H1 (cell line): ENCODE results near the gene ERMN.

Experiments used
- CHD1 ChIP-seq: IDR thresholded peaks from 2 replicates; pipeline ENCODE4 v1.6.1; 2012; ENCODE audit warnings: low read depth, low read length, improper control_type of control experiment
- CREB1 ChIP-seq: IDR thresholded peaks from 2 replicates; pipeline ENCODE4 v1.6.1; 2012; ENCODE audit warnings: inconsistent platforms
- POLR2AphosphoS5 ChIP-seq: IDR thresholded peaks from 2 replicates; pipeline ENCODE4 v1.6.1; 2011; ENCODE audit warnings: low read depth, low read length
- TF ChIP-seq, protein P1 (sequence below), 3 experiments: IDR thresholded peaks; 1 replicate in 2 of 3; 2 replicates in 1 of 3; pipeline versions ENCODE4 v1.5.1 to v1.6.1; 2011; ENCODE audit warnings: low read length in 3 of 3, mild to moderate bottlenecking in 3 of 3, inconsistent platforms in 2 of 3, low read depth in 1 of 3, moderate library complexity in 1 of 3; ENCODE audit not compliant: insufficient read depth in 1 of 3; ENCODE audit errors: control extremely low read depth in 1 of 3

DNA sequence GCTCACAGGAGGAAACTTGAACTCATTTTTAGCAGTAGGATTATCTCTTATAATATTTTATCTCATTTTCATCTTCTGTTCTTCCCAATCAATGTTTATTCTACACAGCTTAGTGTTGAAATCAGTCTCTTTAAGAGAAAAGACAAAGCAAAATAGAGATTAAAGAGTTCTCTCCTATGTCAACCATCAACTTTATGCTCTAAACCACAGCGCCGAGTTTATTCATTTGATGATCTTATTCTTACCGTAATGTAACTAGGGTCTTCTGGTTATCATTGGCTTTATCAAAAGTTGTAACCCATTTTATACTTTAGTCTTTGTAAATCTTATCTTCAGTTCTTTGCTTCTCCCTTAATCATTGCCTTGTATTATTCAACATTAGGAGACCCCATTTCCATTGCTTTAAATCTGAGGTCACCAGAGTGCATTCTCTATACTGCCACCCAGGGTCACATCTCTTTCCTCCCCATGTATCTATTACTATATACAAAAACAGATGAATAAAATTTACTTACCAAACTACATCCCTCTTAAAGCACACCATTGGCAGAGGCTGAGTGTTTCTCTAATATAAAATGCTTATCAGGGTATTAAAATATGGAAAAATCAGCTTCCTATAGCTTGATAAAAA lies 22.8 kb upstream of the ERMN start:
- TF ChIP-seq, protein P1, sequence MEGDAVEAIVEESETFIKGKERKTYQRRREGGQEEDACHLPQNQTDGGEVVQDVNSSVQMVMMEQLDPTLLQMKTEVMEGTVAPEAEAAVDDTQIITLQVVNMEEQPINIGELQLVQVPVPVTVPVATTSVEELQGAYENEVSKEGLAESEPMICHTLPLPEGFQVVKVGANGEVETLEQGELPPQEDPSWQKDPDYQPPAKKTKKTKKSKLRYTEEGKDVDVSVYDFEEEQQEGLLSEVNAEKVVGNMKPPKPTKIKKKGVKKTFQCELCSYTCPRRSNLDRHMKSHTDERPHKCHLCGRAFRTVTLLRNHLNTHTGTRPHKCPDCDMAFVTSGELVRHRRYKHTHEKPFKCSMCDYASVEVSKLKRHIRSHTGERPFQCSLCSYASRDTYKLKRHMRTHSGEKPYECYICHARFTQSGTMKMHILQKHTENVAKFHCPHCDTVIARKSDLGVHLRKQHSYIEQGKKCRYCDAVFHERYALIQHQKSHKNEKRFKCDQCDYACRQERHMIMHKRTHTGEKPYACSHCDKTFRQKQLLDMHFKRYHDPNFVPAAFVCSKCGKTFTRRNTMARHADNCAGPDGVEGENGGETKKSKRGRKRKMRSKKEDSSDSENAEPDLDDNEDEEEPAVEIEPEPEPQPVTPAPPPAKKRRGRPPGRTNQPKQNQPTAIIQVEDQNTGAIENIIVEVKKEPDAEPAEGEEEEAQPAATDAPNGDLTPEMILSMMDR (IDR thresholded peaks at IDR 0.05; ENCODE audit: control extremely low read depth in 1 of 3, insufficient read depth in 1 of 3, low read depth in 1 of 3, low read length in 3 of 3), result no peak
- TF ChIP-seq CHD1, result no peak
- TF ChIP-seq POLR2AphosphoS5, result no peak
- no peak for TF ChIP-seq CREB1
